ENCODE data around the gene MOCOS.
"Not testable (repeated sequence)": the region's sequence is repeated elsewhere in the genome, so short reads cannot be mapped to it uniquely, and the experiment has no call there.

Gene MOCOS

GRCh38 chr18:36157441-36157840 lies 29.9 kb upstream of the MOCOS start:
- no peaks in the 10 kb centered on the region for H3K27me3 ChIP-seq
- H3K9me3 ChIP-seq, result no peaks in the 10 kb centered on the region
- H3K4me3 ChIP-seq (ENCODE audit: low read depth in 1 of 2, low read length in 1 of 2), result no peak overlapping the region
- H3K27ac ChIP-seq, result no peak overlapping the region
- no peaks in the 10 kb centered on the region for H3K4me1 ChIP-seq (ENCODE audit: control insufficient read depth in 1 of 2, insufficient read depth in 1 of 2, low read depth in 1 of 2, low read length in 1 of 2)
- peaks cover 86% of the 10 kb centered on the region for H3K36me3 ChIP-seq
- TF ChIP-seq, protein P1, sequence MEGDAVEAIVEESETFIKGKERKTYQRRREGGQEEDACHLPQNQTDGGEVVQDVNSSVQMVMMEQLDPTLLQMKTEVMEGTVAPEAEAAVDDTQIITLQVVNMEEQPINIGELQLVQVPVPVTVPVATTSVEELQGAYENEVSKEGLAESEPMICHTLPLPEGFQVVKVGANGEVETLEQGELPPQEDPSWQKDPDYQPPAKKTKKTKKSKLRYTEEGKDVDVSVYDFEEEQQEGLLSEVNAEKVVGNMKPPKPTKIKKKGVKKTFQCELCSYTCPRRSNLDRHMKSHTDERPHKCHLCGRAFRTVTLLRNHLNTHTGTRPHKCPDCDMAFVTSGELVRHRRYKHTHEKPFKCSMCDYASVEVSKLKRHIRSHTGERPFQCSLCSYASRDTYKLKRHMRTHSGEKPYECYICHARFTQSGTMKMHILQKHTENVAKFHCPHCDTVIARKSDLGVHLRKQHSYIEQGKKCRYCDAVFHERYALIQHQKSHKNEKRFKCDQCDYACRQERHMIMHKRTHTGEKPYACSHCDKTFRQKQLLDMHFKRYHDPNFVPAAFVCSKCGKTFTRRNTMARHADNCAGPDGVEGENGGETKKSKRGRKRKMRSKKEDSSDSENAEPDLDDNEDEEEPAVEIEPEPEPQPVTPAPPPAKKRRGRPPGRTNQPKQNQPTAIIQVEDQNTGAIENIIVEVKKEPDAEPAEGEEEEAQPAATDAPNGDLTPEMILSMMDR (IDR thresholded peaks at IDR 0.05), result no peak

DNA sequence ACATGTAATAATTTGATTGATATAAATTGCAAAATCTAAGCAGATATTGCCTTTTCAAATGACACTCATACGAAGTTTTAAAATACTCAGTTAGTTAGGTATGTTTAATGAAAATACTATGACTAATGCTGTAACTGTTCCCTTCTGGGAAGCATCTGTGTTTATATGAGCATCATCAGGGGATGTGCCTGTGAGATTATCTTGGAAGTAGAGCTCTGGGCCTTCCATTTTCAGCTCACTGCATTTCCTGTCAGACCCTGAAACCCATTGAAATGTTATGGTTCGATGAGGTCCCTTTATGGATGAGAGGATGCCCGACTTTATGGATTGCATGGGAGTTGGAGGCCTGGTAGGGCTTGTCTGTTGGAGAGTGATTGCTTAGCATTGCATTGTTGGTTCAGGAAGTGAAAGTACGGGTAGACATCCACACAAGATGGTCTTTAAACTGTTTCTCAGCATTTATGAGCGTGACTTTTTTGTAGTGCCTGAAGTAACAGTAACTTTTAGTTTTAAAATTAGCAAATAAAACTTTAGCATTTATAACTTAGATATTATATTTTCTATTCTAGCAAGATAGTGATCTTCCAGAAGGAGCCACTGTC lies 28.9 kb upstream of the MOCOS start:
- no peaks in the 10 kb centered on the region for H3K4me1 ChIP-seq (ENCODE audit: control insufficient read depth in 1 of 2, insufficient read depth in 1 of 2, low read depth in 1 of 2, low read length in 1 of 2)
- no peak overlapping the region for H3K27ac ChIP-seq
- peaks cover 78% of the 10 kb centered on the region for H3K36me3 ChIP-seq
- H3K9me3 ChIP-seq, result no peaks in the 10 kb centered on the region
- TF ChIP-seq, protein P1 (IDR thresholded peaks at IDR 0.05), result no peak
- H3K4me3 ChIP-seq (ENCODE audit: low read depth in 1 of 2, low read length in 1 of 2), result no peak overlapping the region
- H3K27me3 ChIP-seq, result no peaks in the 10 kb centered on the region

GRCh38 chr18:36160959-36161371 lies 26.3 kb upstream of the MOCOS start:
- TF ChIP-seq, protein P1 (IDR thresholded peaks at IDR 0.05), result no peak
- no peaks in the 10 kb centered on the region for H3K9me3 ChIP-seq
- no peaks in the 10 kb centered on the region for H3K27me3 ChIP-seq
- H3K36me3 ChIP-seq, result peaks cover 76% of the 10 kb centered on the region
- no peak overlapping the region for H3K4me3 ChIP-seq (ENCODE audit: low read depth in 1 of 2, low read length in 1 of 2)
- no peak overlapping the region for H3K27ac ChIP-seq
- no peaks in the 10 kb centered on the region for H3K4me1 ChIP-seq (ENCODE audit: control insufficient read depth in 1 of 2, insufficient read depth in 1 of 2, low read depth in 1 of 2, low read length in 1 of 2)

DNA sequence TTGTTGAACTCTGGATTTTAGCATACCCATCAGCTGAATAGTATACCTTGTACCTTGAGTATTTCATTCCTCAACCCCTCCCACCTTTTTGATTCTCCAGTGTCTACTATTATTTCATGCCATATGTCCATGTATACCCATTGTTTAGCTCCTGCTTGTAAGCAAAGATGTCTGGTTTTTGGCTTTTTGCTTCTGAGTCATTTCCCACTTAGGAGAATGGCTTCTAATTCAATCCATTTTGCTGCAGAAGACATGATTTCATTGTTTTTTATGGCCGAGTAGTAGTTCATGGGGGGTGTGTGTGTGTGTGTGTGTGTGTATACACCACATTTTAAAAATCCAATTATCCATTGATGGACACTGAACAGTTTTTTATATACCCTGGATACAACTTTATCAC lies 24.3 kb upstream of the MOCOS start:
- no peak overlapping the region for H3K4me3 ChIP-seq (ENCODE audit: low read depth in 1 of 2, low read length in 1 of 2)
- TF ChIP-seq, protein P1 (IDR thresholded peaks at IDR 0.05), result no peak
- H3K4me1 ChIP-seq (ENCODE audit: control insufficient read depth in 1 of 2, insufficient read depth in 1 of 2, low read depth in 1 of 2, low read length in 1 of 2), result no peaks in the 10 kb centered on the region
- no peaks in the 10 kb centered on the region for H3K27me3 ChIP-seq
- no peak overlapping the region for H3K27ac ChIP-seq
- H3K9me3 ChIP-seq, result no peaks in the 10 kb centered on the region
- peaks cover 61% of the 10 kb centered on the region for H3K36me3 ChIP-seq

DNA sequence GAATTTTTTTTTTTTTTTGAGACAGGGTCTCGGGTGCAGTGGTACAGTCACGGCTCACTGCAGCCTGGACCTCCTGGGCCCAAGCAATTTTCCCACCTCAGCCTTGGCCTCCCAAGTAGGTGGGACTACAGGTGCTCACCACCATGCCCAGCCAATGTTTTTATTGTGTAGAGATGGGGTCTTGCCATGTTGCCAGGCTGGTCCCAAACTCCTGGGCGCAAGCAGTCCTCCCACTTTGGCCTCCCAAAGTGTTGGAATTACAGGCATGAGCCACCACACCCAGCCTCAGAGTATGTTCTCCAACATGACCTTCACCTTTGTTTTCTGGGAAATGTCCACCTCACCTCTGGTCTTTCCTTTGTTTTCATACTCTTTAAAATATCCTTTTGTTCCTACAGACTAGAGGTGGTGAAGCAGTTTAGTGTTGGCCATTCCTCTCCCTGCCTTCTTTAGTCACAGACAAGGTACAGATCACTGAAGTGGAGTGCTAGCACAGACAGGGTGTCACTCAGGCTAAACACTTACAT lies 19.5 kb upstream of the MOCOS start:
- no peaks in the 10 kb centered on the region for H3K4me1 ChIP-seq (ENCODE audit: control insufficient read depth in 1 of 2, insufficient read depth in 1 of 2, low read depth in 1 of 2, low read length in 1 of 2)
- no peaks in the 10 kb centered on the region for H3K27me3 ChIP-seq
- H3K27ac ChIP-seq, result no peak overlapping the region
- TF ChIP-seq, protein P1 (IDR thresholded peaks at IDR 0.05), result no peak
- H3K4me3 ChIP-seq (ENCODE audit: low read depth in 1 of 2, low read length in 1 of 2), result no peak overlapping the region
- no peaks in the 10 kb centered on the region for H3K9me3 ChIP-seq
- H3K36me3 ChIP-seq, result peaks cover 51% of the 10 kb centered on the region

DNA sequence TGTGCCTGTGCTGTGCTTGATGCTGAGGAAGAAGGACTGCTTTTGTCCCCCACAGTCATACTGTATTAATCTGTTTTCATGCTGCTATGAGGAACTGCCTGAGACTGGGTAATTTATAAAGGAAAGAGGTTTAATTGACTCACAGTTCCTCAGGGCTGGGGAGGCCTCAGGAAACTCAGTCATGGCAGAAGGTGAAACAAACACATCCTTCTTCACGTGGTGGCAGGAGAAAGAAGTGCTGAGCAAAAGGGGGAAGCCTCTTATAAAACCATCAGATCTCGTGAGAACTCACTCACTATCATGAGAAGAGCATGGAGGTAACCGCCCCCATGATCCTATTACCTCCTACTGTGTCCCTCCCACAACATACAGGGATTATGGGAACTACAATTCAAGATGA lies 19.0 kb upstream of the MOCOS start:
- H3K36me3 ChIP-seq, result peaks cover 55% of the 10 kb centered on the region
- H3K27ac ChIP-seq; H3K4me1 ChIP-seq (ENCODE audit: control insufficient read depth in 1 of 2, insufficient read depth in 1 of 2, low read depth in 1 of 2, low read length in 1 of 2); H3K4me3 ChIP-seq (ENCODE audit: low read depth in 1 of 2, low read length in 1 of 2); H3K27me3 ChIP-seq; H3K9me3 ChIP-seq: not testable (repeated sequence)

All from neutrophil (primary cell).